IPS-NIHi7 (cell line): Measurements from ENCODE around the gene EXOC3.
"Not testable (repeated sequence)": the region's sequence is repeated elsewhere in the genome, so short reads cannot be mapped to it uniquely, and the experiment has no call there.

Experiments
- DNase-seq: peaks from one replicate; pipeline ENCODE4 v3.0.0; 2012; ENCODE audit warnings: mixed read lengths; ENCODE audit errors: extremely low spot score

The EXOC3 gene

GRCh38 chr5:472656-473550 is 29.9 kb downstream of the EXOC3 start:
- DNase-seq = peak; percentile 97

- DNase-seq = no peak
These were observed 30.7 kb downstream of the EXOC3 start for GRCh38 chr5:473551-474192.

DNA sequence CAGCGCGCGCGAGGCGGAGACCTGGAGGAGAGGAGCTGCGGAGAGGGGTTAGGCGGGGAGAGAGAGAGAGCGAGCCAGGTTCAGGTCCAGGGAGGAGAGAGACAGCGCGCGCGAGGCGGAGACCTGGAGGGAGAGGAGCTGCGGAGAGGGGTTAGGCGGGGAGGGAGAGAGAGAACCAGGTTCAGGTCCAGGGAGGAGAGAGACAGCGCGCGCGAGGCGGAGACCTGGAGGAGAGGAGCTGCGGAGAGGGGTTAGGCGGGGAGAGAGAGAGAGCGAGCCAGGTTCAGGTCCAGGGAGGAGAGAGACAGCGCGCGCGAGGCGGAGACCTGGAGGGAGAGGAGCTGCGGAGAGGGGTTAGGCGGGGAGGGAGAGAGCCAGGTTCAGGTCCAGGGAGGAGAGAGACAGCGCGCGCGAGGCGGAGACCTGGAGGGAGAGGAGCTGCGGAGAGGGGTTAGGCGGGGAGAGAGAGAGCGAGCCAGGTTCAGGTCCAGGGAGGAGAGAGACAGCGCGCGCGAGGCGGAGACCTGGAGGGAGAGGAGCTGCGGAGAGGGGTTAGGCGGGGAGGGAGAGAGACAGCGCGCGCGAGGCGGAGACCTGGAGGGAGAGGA is 31.4 kb downstream of the EXOC3 start:
- DNase-seq = not testable (repeated sequence)

DNA sequence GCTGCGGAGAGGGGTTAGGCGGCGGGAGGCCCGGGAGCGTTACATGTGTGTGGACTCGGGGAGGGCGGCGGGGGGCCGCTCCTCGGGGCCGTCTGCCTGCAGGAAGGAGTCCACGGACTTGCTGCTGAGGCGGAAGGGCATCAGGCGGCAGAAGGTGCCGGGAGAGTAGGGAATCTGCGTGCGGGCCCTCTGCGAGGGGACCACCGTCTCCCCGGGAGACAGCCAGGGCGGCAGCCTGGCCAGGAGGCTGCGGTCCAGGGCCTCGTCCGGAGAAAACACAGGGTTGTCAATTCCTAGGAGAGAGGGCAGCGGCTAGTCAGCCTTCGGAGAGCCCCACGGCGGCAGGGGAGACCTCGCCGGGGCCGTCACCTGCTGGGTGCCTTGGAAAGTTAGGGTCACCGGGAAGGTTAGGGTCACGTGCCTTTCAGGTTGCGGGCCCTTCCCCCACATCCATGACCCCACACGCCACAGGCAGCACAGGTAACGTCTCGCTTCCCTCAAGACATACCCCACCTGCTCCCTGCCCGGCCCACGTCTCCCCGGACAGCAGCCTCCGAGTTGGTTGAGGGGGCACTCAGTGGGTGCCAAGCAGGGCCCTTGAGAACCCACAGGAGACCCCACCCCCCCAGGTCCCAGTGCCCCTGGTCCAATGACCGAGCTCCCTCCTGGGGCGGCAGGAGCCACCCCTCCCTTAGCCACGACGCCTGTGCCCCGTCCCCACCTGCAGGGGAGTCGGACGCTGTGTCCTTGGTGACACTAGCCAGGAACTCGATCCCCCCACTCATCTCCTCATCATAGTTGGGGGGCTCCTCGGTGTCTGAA is 32.1 kb downstream of the EXOC3 start:
- DNase-seq = no peak

- no peak for DNase-seq
These were observed 32.7 kb downstream of the EXOC3 start for GRCh38 chr5:475704-476101.

DNA sequence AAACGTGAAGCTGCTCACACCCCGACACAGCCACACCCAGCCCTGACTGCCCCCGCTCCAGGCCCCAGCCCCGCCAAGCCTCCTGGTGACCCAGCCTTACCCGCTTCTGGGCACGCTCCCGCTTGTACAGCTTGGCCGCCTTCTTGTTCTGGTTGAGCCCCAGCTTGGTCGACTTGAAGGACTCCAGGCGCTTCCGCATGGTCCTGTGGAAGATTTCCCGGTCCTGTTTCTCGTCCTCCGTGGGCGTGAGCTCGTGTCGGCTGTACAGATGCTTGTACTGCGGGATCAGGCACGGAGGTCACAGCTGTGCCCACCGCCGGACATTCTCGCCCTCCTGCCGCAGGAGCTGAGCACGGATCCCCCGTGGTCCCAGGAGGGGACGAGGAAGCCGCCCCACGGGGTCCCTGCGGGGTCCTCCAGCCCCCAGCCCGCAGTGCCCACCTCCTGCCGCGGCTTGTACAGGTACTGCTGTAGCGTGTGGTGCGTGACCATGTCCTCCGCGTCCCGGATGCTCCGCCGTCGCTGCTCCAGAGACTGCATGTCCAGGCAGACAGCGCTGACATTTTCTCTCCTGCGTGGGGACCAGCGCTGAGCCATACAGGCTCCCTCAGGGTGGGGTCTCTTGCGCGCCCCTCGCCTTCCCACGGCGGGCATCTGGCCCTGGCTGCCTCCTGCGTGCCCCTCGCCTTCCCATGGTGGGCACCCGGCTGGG is 33.3 kb downstream of the EXOC3 start:
- no peak for DNase-seq

DNA sequence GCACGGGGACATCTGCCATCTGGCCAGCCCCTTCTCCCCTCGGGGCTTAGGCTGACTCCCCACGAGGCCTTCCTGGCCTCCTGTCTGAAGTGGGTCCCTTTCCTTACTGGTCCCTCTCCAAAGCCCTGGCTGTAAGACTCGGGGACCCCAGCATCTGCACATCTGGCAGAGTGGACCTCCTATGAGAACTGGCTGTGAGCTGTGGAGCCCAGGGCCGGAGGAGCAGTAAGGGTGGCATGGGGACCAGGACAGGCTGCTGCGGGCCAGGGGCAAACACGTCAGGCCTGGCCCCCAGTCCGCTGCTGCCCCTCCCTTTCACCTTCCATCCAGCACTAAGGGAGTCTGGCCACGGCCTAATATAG is 33.8 kb downstream of the EXOC3 start:
- no peak for DNase-seq

DNA sequence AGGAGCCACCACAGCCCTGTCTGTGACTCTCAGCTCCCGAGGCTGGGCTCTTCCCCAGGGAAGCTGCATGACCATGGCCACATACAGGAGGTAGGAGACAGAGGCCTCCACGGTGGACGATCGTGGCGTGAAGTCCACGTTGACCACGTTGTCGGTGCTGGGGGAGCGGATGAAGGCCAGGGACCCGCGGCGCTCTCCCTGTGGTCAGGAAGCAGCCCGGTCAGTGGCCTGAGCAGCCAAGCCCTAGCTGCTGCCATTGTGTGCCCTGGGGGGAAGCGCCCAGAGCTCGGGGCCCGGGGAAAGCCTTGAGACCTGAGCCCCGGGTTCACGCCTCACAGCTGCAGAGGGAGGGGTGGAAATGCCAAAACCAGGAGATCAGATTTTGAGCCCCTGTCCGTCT is 34.3 kb downstream of the EXOC3 start:
- DNase-seq = no peak

DNA sequence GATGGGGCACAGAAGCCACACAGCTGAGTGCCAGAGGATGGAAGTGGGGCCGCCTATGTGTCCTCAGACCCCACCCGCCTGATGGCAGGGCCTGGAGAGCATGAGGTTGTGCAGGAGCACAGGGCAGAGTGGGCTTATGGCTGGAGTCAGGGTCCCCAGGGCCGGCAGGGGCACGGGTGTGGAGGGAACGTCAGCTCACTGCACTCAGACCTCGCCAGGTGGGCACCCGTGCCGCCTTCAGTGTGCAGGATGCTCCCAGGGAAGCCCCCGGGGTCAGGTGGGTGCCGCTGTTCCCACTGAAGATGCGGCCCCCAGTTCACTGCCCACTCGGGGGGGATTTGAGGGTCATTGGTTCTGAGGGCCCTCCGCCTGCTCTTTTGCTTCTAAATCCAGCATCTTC is 34.9 kb downstream of the EXOC3 start:
- DNase-seq = no peak

DNA sequence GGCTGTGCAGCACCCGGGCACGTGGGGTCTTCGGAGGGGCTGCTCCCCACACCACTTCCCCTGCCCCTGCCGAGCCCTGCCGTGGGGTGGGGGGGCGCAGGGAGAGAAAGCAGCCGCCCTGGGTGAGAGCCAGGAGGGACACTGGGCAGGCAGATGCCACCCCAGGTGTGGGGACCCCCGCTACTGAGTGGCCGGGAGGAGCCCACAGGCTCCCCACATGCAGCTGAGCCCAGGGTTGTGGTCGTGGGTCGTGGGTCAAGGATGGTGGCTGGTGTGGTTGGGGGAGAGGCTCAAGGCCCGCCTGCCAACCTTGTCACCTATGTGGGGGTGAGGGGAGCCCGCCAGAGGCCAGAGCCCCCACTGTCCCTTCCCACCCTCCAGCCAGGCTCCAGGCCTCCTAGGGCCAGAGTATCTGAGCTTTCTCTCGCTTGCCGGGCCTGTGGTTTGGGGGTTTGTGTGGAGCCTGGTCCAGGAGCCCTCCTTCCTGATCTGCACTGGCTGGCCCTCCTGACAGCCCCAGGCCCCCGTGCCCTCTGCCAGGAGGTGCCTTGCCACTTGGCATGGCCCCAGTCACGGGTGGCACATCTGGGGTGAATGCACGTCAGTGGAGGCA is 35.5 kb downstream of the EXOC3 start:
- DNase-seq = no peak

- DNase-seq = no peak
These were observed 36.1 kb downstream of the EXOC3 start for GRCh38 chr5:478982-479535.

DNA sequence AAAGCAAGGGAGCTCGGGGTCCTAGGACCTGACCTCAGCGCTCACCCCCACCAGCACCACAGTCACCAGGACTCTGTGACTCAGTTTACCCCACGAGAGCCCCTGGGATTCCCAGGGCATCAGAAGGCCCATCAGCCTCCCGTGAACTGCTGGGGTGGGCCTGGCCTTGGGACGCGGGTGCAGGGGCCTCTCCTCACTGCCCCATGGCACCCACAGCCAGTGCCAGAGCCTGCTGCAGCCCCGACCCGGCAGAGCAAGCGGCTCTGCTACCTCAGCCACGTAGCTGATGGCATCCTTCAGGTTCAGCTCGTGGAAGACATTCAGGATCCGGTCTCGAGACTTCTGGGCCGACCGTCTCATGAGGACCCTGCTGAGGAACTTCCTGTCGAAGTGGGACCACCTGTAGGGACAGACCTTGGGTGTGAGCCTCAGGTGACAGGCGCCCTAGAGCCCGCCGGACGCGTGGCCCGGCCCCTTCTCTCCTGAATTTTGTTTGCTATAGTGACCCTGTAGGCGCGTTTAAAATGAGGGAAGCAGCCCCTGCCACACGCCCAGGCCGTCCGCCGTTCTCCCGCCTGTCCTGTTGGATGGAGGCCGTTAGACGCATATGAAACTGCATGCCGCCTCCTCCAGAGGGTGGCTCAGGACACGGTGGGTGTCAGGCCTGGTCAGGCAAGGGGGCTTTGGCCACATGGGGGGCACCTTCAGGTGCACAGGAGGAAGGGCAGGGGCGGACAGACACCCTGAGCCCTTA is 36.8 kb downstream of the EXOC3 start:
- no peak for DNase-seq

- DNase-seq = no peak
These were observed 38.4 kb downstream of the EXOC3 start for GRCh38 chr5:481347-481746.

- no peak for DNase-seq
These were observed 39.0 kb downstream of the EXOC3 start for GRCh38 chr5:482021-482420.

- no peak for DNase-seq
These were observed 39.5 kb downstream of the EXOC3 start for GRCh38 chr5:482506-482905.

GRCh38 chr5:483011-483410 is 40.0 kb downstream of the EXOC3 start:
- no peak for DNase-seq

DNA sequence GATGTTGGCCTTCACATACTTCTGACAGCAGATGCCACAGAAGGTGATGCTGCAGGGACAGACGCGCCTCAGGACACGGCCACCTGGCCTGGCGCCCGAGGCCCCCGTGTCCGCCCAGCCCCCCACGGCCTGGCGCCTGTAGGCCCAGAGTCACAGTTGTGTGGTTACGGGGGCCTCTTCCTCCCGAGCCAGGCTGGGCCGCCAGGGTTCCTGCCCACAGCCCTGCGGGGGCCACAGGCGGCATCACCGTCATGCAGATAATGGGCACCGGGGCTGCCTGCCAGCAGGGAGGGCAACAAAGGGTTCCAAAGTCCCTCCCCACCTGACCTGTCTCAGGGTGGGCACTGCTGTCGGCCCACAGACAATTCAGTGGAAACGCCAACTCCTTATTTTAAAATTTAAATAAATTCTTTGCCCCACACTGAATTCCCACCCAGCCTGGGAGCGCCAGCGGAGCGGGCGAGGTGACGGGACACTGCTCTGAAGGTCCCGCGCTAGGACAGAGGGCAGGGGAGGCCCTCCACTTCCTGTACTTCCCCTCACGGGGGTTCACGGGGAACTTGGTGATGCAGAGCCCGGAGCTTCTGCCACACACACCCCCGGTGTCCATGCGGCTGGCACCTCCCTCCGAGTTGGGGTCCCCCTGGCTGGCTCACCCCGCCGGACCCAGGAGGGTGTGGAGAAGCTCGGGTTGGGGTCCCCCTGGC is 40.6 kb downstream of the EXOC3 start:
- DNase-seq = no peak

DNA sequence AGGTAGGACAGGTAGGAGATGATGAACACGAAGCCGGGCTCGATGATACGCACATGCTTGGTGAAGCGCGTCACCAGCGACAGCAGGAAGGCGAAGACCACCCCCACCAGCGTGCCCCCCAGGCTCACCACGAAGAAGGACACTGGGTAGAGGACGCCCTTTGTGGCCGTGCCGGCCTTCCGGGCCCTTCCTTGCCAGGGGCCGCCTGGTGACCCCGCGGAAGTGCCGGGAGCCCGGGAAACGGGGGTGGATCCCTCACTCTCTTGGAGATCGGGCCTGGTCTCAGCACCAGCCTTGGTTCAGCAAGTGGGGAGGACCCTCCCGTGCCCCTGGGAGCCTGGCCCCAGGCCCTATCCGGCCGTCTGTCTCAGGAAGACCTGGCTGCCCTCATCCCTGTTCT is 41.6 kb downstream of the EXOC3 start:
- no peak for DNase-seq
